GM21619 (cell line): ENCODE data around the gene OPALIN.

Experiments
- ATAC-seq: cut with Tn5 transposase; IDR thresholded peaks from one replicate; pipeline ENCODE4 v1.9.1; 2021; ENCODE audit not compliant: unreplicated experiment

OPALIN gene

DNA sequence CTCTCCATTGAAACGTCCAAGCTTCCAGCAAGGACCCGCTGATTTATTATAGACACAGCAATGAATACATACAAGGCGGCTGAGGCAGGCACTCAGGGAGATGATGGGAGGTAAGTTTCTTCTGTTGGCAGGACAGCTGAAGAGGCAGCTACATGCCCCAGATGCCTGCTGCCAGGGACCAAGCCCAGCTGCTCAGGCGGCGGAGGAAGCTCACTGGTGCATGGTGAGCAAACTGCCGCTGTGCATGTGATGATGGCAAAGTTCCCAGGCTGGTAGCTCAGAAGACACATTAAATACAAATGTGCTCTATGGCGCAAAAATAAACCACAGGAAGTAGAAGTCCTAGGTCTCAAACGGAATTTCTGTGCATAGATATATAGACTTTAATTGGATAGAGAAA is 52.3 kb downstream of the OPALIN start:
- ATAC-seq = no peak

DNA sequence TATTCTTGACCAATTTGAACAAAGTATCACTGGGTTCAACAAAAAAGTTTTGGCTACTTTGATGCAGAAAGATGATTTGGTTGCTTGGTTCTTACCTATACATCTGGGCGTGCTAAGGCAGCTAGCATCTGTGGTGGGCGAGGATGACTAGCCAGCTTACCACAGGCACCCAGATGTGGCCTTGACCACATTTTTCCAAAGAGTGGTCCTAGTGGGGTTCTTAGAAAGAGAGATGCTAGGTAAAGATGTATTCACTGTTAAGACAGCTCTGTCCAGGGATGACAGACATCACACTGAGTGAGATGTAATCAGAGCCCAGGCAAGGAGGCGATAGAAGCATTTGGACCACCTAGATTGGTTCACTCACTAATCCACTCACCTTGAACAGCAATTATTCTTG is 53.8 kb downstream of the OPALIN start:
- no peak for ATAC-seq

DNA sequence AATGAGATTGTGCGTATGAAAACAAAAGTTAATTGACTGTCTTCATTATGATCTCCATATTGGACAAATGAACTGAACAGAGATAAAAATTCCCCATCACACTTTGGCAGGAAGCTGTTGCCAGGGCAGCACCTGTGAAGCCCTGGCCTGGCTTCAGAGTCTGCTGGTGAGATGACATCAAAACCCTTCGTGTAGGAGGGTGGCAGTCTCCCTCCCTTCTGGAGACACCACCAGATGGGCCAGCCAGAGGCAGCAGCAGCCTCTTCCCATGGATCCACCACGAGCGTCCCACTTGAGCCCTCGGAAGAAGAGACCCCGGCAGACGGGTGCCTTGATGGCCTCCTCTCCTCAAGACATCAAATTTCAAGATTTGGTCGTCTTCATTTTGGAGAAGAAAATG is 54.6 kb downstream of the OPALIN start, which contains the start of gene DNTT:
Gene DNTT, plus strand, starts transcription at position 205 of the 400 bp plus-strand sequence. Its CDS starts 64 bp downstream, at position 269.
- no peak for ATAC-seq

DNA sequence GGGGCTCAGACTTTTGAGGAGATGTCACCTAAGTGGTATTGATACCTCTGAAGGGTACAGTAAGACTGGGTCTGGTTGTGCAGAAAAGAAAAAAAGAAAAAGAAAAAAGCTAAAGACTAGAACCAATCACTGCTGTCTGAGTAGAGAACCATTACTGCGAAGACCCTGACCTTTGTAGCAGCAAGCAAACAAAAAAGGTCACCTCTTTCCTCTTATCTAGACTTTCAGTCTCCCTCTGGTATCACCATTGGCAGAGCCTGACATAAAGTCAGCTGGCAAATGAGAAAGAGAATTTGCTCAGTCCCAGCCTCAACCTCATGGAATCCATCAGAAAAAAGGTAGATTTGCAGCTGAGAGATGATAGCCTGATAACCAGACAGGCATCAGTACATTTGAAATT is 57.2 kb downstream of the OPALIN start:
- no peak for ATAC-seq

DNA sequence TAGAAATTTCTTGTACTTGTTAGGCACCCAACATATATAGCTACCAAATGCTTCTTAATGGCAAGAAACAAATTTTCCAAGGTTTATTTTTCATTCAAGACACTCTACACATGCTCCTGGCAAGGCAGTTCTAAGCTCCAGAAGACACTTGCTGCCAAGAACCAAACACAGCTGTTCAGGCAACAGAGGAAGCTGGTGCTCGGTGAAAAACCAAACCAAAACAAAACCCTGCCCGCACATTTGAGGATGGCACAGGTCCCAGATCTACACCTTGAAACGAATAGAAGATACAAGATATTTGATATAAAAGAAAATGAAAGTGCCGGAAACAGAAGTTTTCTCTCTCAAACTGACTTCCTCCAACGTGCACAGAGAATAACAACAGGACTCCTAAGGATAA is 59.4 kb downstream of the OPALIN start:
- ATAC-seq = no peak

DNA sequence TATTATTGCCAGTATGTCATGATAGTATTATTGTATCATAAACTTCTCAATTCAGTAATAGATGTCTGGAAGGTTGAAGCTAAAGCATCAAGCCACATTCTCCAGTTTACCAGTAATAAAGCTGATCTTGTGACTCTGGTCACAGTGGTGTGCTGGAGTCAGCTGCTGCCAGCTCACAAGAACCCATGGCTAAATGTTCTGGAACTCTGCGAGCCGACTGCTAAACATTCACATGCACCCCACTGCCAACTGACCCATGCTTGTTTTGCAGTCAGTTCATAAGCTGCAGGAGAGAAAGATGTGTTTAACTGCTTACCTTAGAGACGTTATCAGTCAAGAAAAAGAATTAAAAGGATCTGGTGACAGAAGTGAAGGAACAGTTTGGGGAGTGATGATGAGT is 60.4 kb downstream of the OPALIN start:
- no peak for ATAC-seq

DNA sequence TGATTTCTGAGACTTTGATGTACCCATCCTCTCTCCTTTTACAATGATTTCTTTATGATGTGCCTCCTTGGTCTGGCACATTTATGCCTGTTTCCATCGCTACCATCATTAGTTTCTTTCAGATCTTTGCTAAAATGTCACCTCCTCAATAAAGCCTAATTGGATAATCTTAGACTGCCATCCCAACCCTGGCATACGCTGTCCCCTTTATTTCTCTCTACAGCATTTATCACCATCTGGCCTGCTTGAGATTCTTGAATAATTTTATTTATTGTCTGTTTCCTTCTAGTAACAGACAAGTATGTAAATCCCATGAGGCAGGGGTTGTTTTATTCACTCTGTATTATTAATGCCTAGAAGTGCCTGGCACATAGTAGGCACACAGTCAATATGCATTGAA is 61.3 kb downstream of the OPALIN start:
- ATAC-seq = no peak

DNA sequence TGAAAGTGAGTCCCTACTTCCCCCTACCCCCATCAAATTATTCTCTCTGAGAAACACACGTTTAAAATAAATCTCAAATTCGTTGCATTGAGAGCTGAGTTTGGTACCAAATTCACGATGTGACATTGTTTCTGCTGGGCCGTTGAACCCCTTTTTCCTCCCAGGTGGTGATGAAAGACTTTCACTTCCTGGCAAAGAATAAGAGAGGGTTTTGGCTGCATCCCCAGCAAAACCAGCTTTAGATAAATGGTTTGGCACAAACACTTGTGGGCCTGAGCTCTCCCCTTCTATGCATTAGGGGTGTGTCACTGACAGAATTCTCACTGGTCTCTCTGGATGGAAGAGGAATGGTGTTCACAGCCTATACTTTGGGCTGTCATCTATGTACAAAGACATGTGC is 63.3 kb downstream of the OPALIN start:
- ATAC-seq = no peak
